ENCODE measurements around the gene BNC2. TPM values are rescaled to one million over a fixed set of nuclear protein-coding genes. Genes with fewer than 3 reads are reported as not detected.

Gene BNC2
- total and polyA plus RNA-seq, 7 experiments from 2014 or later = 0.05 to 1.5 (median 0.59) TPM; not detected in 3

GRCh38 chr9:16414451-16414850, 456.0 kb downstream of the BNC2 start:
- CTCF ChIA-PET = no interaction called here
- H3K4me1 Mint-ChIP-seq = no peaks in the 10 kb centered on the region
- Histone ChIP-seq H3K4me3 (ENCODE audit: low read length) (no peak overlapping the region), H3K4me1 (ENCODE audit: control insufficient read depth in 2 of 2, insufficient read depth in 2 of 2, low read length in 2 of 2) (no peaks in the 10 kb centered on the region), H3K9me3 (ENCODE audit: control insufficient read depth in 2 of 3, low read length in 3 of 3) (no peaks in the 10 kb centered on the region), H3K27me3 (ENCODE audit: control insufficient read depth in 2 of 2, insufficient read depth in 2 of 2, low read length in 2 of 2) (no peaks in the 10 kb centered on the region), H3K36me3 (ENCODE audit: control insufficient read depth in 2 of 3, insufficient read depth in 3 of 3, low read length in 3 of 3) (no peaks in the 10 kb centered on the region), H3K27ac (ENCODE audit: low read depth, low read length) (no peak overlapping the region)
- no peak overlapping the region for H3K27ac Mint-ChIP-seq
- ATAC-seq (no peak), DNase-seq (no peak)
- no peak overlapping the region for H3K4me3 Mint-ChIP-seq
- POLR2A ChIA-PET = no interaction called here
- peaks cover 0 to 3% (median 0%) of the 10 kb centered on the region in 5 donors for H3K36me3 Mint-ChIP-seq
- peaks cover 0 to 6% (median 0%) of the 10 kb centered on the region in 5 donors for H3K27me3 Mint-ChIP-seq
- intact Hi-C loops (cut with micrococcal nuclease) = no loop called here
- peaks cover 0 to 13% (median 1%) of the 10 kb centered on the region in 11 donors for H3K9me3 Mint-ChIP-seq

DNA sequence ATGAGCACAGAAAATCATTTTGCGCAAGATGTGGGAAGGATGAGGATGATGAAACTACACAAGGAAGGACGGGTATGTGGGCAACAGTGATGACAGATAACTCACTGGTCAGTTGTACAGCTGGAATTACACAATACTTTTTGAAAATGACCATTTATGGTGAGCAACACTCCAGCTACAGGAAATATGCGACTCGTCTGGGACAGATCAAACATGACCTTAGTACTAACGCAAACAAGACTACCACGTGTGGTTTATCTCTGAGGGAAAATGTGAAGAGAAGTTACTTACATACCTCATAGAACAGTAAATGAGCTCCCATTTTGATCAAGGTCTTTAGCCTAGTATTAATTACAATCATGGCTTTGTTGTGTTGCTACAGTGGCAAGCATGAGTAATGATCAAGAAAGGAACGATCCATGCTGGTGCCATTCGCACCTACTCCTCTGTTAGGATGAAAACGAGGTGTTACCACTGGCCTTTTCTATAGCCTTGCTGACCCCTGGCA, 456.9 kb downstream of the BNC2 start:
- peaks cover 0 to 3% (median 0%) of the 10 kb centered on the region in 5 donors for H3K36me3 Mint-ChIP-seq
- ATAC-seq (peak; percentile 58), DNase-seq (no peak)
- peaks cover 0 to 9% (median 0%) of the 10 kb centered on the region in 5 donors for H3K27me3 Mint-ChIP-seq
- ChIA-PET POLR2A (no interaction called here), CTCF (no interaction called here)
- Histone ChIP-seq H3K4me3 (ENCODE audit: low read length) (no peak overlapping the region), H3K27ac (ENCODE audit: low read depth, low read length) (no peak overlapping the region), H3K27me3 (ENCODE audit: control insufficient read depth in 2 of 2, insufficient read depth in 2 of 2, low read length in 2 of 2) (no peaks in the 10 kb centered on the region), H3K4me1 (ENCODE audit: control insufficient read depth in 2 of 2, insufficient read depth in 2 of 2, low read length in 2 of 2) (no peaks in the 10 kb centered on the region), H3K36me3 (ENCODE audit: control insufficient read depth in 2 of 3, insufficient read depth in 3 of 3, low read length in 3 of 3) (no peaks in the 10 kb centered on the region), H3K9me3 (ENCODE audit: control insufficient read depth in 2 of 3, low read length in 3 of 3) (no peaks in the 10 kb centered on the region)
- H3K4me3 Mint-ChIP-seq = no peak overlapping the region
- intact Hi-C loops (cut with micrococcal nuclease) = no loop called here
- no peak overlapping the region for H3K27ac Mint-ChIP-seq
- H3K4me1 Mint-ChIP-seq = no peaks in the 10 kb centered on the region
- H3K9me3 Mint-ChIP-seq = peaks cover 0 to 13% (median 1%) of the 10 kb centered on the region in 11 donors

- no peaks in the 10 kb centered on the region for H3K4me1 Mint-ChIP-seq
- H3K27me3 ChIP-seq (ENCODE audit: control insufficient read depth in 2 of 2, insufficient read depth in 2 of 2, low read length in 2 of 2) = no peaks in the 10 kb centered on the region
- no peak overlapping the region for H3K27ac Mint-ChIP-seq
- H3K27me3 Mint-ChIP-seq = peaks cover 0 to 15% (median 0%) of the 10 kb centered on the region in 5 donors
- H3K36me3 ChIP-seq (ENCODE audit: control insufficient read depth in 2 of 3, insufficient read depth in 3 of 3, low read length in 3 of 3) = no peaks in the 10 kb centered on the region
- peaks cover 0 to 13% (median 1%) of the 10 kb centered on the region in 11 donors for H3K9me3 Mint-ChIP-seq
- H3K4me3 ChIP-seq (ENCODE audit: low read length) = no peak overlapping the region
- no peak overlapping the region for H3K27ac ChIP-seq (ENCODE audit: low read depth, low read length)
- CTCF ChIA-PET = no interaction called here
- peaks cover 0 to 3% (median 0%) of the 10 kb centered on the region in 5 donors for H3K36me3 Mint-ChIP-seq
- DNase-seq (no peak), ATAC-seq (no peak)
- POLR2A ChIA-PET = no interaction called here
- intact Hi-C loops (cut with micrococcal nuclease) = no loop called here
- no peak overlapping the region for H3K4me3 Mint-ChIP-seq
- no peaks in the 10 kb centered on the region for H3K4me1 ChIP-seq (ENCODE audit: control insufficient read depth in 2 of 2, insufficient read depth in 2 of 2, low read length in 2 of 2)
- no peaks in the 10 kb centered on the region for H3K9me3 ChIP-seq (ENCODE audit: control insufficient read depth in 2 of 3, low read length in 3 of 3)
Observed at GRCh38 chr9:16412740-16413139, 457.7 kb downstream of the BNC2 start.

DNA sequence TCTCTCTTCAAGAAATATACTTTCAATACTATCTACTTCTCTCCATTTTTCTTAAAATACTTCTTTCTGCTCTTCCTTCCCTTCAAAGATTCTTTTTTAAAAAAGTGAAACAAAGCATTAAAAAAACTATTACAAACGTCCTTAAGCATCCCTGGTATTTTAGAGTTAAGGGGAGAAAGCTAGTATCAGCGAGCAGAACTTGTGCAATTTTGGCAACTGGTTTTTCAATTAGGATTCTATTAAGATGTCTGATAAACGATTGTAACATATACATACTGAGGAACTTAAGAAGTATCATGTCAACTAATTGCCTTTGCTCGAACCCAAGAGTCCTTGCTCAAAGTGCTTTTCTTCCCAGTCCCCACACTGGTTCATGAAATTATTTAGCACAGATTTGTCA, 459.2 kb downstream of the BNC2 start:
- ATAC-seq = no peak
- POLR2A ChIA-PET = no interaction called here
- peaks cover 0 to 17% (median 0%) of the 10 kb centered on the region in 5 donors for H3K27me3 Mint-ChIP-seq
- no peaks in the 10 kb centered on the region for H3K36me3 ChIP-seq (ENCODE audit: control insufficient read depth in 2 of 3, insufficient read depth in 3 of 3, low read length in 3 of 3)
- no peaks in the 10 kb centered on the region for H3K9me3 ChIP-seq (ENCODE audit: control insufficient read depth in 2 of 3, low read length in 3 of 3)
- H3K27me3 ChIP-seq (ENCODE audit: control insufficient read depth in 2 of 2, insufficient read depth in 2 of 2, low read length in 2 of 2) = no peaks in the 10 kb centered on the region
- no peak for DNase-seq
- no peaks in the 10 kb centered on the region for H3K4me1 Mint-ChIP-seq
- H3K27ac ChIP-seq (ENCODE audit: low read depth, low read length) = no peak overlapping the region
- intact Hi-C loops (cut with micrococcal nuclease) = no loop called here
- peaks cover 0 to 13% (median 1%) of the 10 kb centered on the region in 11 donors for H3K9me3 Mint-ChIP-seq
- no peak overlapping the region for H3K27ac Mint-ChIP-seq
- H3K4me1 ChIP-seq (ENCODE audit: control insufficient read depth in 2 of 2, insufficient read depth in 2 of 2, low read length in 2 of 2) = no peaks in the 10 kb centered on the region
- H3K4me3 Mint-ChIP-seq = no peak overlapping the region
- H3K4me3 ChIP-seq (ENCODE audit: low read length) = no peak overlapping the region
- CTCF ChIA-PET = no interaction called here
- H3K36me3 Mint-ChIP-seq = peaks cover 0 to 3% (median 0%) of the 10 kb centered on the region in 5 donors

DNA sequence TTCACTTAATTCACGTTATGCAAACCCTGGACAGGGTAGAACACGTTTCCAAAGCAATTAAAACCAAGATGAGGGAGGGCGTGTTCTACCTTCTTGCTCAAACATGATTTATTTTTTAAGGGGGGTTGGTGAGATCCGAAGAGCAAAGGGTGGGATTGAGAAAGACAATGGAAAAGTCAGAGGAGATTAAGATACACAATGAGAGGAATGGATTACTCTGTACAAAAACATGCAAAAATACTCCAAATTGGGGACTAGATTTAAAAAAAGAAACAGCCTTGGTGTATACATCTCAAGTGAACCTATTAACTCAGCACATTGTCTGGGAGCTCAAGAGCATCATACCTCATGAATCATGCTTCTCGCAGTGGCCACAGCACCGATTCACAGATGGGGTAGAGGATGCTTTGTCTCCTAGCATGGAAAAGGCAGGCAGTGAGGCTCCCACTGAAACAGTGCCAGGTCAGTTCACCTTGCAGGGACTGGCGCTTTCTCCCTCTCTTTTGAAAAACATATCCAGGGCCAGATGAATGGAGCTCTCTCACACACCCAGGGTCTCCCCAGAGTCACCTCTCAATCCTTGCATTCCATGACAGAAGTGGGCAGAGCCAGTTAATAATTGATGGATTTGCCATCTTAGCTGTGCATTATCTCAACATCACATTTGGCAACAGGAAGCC, 459.7 kb downstream of the BNC2 start:
- DNase-seq = no peak
- intact Hi-C loops (cut with micrococcal nuclease) = no loop called here
- H3K4me1 Mint-ChIP-seq = no peaks in the 10 kb centered on the region
- peaks cover 0 to 3% (median 0%) of the 10 kb centered on the region in 5 donors for H3K36me3 Mint-ChIP-seq
- Histone ChIP-seq H3K27me3 (ENCODE audit: control insufficient read depth in 2 of 2, insufficient read depth in 2 of 2, low read length in 2 of 2) (no peaks in the 10 kb centered on the region), H3K9me3 (ENCODE audit: control insufficient read depth in 2 of 3, low read length in 3 of 3) (no peaks in the 10 kb centered on the region), H3K4me3 (ENCODE audit: low read length) (no peak overlapping the region), H3K36me3 (ENCODE audit: control insufficient read depth in 2 of 3, insufficient read depth in 3 of 3, low read length in 3 of 3) (no peaks in the 10 kb centered on the region), H3K4me1 (ENCODE audit: control insufficient read depth in 2 of 2, insufficient read depth in 2 of 2, low read length in 2 of 2) (no peaks in the 10 kb centered on the region), H3K27ac (ENCODE audit: low read depth, low read length) (no peak overlapping the region)
- peaks cover 0 to 13% (median 2%) of the 10 kb centered on the region in 11 donors for H3K9me3 Mint-ChIP-seq
- H3K27me3 Mint-ChIP-seq = peaks cover 0 to 17% (median 0%) of the 10 kb centered on the region in 5 donors
- H3K27ac Mint-ChIP-seq = no peak overlapping the region
- CTCF ChIA-PET = no interaction called here
- POLR2A ChIA-PET = no interaction called here
- no peak for ATAC-seq
- H3K4me3 Mint-ChIP-seq = no peak overlapping the region

GRCh38 chr9:16407617-16408016, 462.9 kb downstream of the BNC2 start:
- ChIA-PET CTCF (no interaction called here), POLR2A (no interaction called here)
- Mint-ChIP-seq H3K27me3 (peaks cover 0 to 11% (median 5%) of the 10 kb centered on the region in 5 donors), H3K36me3 (no peaks in the 10 kb centered on the region), H3K27ac (no peak overlapping the region), H3K4me1 (no peaks in the 10 kb centered on the region), H3K9me3 (peaks cover 0 to 15% (median 4%) of the 10 kb centered on the region in 11 donors), H3K4me3 (no peak overlapping the region)
- no peak overlapping the region for H3K27ac ChIP-seq (ENCODE audit: low read depth, low read length)
- DNase-seq = no peak
- intact Hi-C loops (cut with micrococcal nuclease) = no loop called here
- H3K4me3 ChIP-seq (ENCODE audit: low read length) = no peak overlapping the region
- ATAC-seq = no peak
- H3K36me3 ChIP-seq (ENCODE audit: control insufficient read depth in 2 of 3, insufficient read depth in 3 of 3, low read length in 3 of 3) = no peaks in the 10 kb centered on the region
- H3K9me3 ChIP-seq (ENCODE audit: control insufficient read depth in 2 of 3, low read length in 3 of 3) = no peaks in the 10 kb centered on the region
- H3K27me3 ChIP-seq (ENCODE audit: control insufficient read depth in 2 of 2, insufficient read depth in 2 of 2, low read length in 2 of 2) = no peaks in the 10 kb centered on the region
- no peaks in the 10 kb centered on the region for H3K4me1 ChIP-seq (ENCODE audit: control insufficient read depth in 2 of 2, insufficient read depth in 2 of 2, low read length in 2 of 2)

All from naive thymus-derived CD4-positive, alpha-beta T cell (primary cell).